Dedifferentiated amniotic fluid mesenchymal stem cell (primary cell): ENCODE results near the gene SLC15A3.

Experiments used
- DNase-seq: peaks from one replicate; pipeline ENCODE4 v3.0.0-alpha.2; 2016; ENCODE audit errors: extremely low spot score

The SLC15A3 gene

GRCh38 chr11:60928563-60929001 lies 23.4 kb downstream of the SLC15A3 start:
- no peak for DNase-seq

DNA sequence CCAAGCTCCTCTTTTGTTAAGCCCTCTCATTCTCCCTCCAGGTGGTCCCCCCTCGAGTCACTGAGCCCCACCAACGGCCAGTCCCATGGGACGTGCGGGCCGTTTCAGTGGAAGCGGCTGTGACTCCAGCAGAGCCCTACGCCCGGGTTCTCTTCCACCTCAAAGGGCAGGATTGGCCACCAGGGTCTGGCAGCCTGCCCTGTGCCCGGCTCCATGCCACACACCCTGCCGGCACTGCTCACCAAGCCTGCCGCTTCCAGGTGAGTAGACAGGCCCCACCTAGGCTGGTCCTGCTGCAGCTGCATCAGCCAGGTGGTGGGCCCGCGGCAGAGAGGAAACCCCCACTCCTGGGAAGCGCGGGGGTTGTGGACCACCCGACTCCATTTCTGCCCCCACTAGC lies 24.4 kb downstream of the SLC15A3 start:
- no peak for DNase-seq

DNA sequence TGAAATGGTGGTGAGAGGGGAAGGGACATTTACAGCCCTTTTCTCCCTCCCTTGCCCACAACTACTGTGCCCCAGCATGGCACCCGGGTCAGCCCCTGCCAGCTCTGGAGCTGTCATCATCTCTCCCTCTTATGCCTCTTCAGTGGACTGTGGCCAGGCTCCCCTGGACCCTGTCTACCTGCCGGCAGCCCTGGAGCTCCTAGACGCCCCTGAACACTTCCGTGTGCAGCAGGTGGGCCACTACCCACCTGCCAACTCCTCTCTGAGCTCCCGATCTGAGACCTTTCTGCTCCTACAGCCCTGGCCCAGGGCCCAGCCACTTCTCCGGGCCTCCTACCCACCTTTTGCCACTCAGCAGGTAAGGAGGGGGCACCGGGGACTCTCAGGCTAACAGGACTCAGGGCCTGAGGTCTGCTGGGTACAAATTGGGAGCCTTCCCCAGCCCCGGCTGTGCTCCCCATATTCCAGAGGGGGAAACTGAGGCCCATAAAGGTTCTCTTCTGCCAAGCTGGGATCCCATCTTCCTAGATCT lies 24.8 kb downstream of the SLC15A3 start:
- no peak for DNase-seq

GRCh38 chr11:60926500-60926899 lies 25.5 kb downstream of the SLC15A3 start:
- DNase-seq: no peak

DNA sequence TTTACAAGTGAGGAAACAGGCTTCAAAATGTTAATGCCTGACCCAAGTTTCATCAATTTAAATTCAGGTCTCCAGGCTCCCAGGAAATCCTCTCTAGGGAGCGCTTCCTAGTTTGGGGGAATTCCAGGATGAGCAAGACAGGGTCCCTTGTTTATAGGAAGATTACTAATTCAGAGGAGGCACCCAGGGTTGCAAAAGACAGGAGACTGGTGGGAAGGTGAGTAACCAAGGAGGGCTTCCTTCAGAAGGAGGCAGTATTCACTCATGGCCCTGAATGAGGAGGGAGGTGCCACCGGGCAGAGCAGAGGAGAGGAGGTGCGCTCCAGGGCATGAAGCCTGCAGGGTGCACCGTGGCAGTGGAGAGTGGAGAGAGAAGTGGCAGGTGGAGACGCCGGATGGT lies 26.1 kb downstream of the SLC15A3 start:
- no peak for DNase-seq

DNA sequence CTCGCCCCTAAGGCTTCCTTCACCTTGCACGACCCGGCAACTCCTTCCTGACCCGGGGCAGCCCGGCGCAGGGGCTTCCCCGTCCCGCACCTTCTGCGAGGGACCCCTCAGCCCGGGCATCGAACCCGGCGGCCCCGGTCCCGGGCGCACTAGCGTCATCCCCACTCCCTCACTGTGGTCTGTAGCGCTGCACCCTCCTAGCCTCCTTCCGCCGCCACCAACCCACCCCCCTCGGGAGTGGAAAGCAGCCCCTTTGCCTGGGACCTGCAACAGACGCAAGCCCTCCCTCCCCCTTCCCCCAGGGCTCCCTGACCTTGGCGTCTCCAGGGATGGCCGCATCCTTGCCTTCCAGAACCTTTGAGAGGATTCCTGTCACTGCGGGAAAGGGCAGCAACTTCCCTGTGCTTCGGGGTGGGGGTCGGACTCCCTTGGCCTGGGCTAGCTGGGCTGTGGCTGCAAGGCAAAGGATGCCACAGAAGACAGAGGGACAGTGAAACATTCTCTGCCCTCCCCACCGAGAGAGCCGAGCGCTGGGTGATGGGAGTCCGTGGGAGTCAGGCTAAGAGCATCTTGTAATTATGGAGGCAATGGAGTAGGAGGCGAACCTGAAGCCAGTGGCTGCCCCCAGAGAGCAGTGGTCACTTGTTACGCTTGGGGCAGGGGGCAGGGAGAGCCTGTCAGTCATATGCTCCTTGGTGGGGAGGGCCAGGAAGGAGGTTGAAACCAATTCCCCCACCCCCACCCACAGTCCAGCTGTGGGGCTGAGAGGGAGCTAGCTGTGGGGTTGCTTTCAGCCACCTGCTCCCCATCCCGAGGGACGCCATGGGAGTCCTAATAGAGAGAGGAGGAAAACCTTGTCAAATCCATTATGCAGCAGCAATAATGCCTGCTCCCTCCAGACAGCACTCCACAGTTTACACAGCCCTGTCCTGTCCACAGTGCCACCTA lies 26.8 kb downstream of the SLC15A3 start:
- no peak for DNase-seq

DNA sequence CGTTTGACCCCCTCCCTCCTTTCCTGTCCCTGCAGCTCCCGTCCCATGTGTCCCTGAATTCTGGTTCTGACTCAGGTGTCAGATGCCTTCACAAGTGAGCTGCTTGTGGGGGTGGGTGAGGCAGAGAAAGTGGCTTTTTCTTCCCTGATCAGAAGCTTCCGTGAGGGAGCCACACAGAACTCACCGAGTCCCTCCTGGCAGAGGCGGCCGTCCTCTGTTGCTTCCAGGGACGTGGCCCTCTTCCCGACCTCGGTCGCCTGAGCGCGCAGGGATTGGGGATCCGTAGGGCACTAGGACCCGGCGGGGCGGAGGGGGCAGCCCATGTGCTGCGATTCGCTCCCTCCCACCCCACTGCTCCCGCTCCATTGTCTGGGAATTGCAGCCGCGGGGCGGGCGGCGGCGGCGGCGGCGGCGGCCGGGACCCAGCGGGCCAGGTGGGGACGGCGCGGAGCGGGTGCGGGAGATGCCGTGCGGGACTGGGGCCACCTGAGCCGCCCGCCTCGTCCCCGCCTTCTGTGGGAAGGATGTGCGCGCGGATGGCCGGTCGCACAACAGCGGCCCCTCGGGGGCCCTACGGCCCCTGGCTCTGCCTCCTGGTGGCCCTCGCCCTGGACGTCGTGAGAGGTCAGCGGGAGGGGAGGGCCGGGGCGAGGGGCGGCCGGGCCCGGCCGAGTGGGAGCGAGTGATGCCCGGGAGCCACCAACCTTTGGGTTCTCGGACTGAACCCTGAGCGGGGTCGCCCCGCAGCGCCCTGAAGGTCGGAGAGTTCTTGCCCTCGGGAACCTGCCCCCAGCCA lies 27.7 kb downstream of the SLC15A3 start, which contains the start of gene TMEM132A:
Gene TMEM132A (plus strand): TSS at position 351 of the 796 bp plus-strand sequence. CDS start 174 bp downstream, at position 525.
- DNase-seq: peak; percentile 38

DNA sequence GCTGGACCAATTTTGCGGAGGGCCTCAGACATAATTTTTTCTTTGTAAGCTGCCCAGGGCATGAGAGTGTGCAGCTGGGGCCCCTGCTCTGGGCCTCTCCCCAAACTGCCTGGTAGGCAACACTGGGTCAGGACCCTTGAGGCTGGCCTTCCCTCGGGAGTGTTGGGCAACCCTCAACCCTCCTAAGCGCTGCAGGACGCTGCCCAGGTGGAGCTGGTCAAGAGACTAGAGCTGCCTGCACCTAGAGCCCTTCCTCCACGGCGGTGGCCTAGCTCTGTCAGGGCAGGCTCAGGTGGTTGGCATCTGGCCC lies 28.2 kb downstream of the SLC15A3 start:
- DNase-seq: no peak

DNA sequence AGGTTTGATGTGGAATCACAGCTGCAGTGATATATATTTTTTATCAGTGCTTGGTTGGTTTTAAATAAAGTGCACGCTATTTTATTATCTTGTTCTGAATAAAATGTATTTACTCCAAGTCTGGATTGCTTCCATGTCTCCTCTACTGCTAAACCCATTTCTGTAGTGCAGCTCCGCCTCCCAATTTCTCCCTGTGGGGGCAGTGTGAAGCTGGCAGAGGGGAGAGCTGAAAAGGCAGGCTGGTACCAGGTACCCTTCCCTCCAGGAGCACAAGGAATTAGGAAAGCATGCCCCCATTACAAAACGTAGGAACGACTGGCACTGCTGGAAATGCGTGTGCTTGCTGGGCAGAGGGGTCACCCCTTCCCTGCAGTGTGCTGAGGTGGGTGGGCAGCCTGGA lies 28.6 kb downstream of the SLC15A3 start:
- DNase-seq: no peak

DNA sequence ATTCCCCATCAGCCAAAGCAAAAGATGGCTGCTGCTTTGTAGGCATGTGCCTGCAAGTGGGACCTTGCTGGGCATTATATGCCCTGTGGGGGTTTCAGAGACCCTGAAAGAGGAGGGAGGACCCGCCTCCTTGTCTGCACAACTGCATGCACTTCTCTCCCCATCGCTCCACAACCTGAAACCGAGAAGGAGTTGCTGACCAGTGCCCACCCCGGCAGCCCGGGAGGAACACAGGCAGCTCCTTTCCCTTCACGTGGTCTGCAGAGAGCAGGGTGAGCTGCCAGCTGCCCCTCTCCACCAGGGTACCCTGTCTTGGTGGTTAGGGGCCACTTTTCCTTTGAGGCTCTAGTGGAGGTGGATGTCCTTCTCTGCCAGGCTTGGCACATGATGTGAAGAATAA lies 29.1 kb downstream of the SLC15A3 start:
- DNase-seq: no peak

DNA sequence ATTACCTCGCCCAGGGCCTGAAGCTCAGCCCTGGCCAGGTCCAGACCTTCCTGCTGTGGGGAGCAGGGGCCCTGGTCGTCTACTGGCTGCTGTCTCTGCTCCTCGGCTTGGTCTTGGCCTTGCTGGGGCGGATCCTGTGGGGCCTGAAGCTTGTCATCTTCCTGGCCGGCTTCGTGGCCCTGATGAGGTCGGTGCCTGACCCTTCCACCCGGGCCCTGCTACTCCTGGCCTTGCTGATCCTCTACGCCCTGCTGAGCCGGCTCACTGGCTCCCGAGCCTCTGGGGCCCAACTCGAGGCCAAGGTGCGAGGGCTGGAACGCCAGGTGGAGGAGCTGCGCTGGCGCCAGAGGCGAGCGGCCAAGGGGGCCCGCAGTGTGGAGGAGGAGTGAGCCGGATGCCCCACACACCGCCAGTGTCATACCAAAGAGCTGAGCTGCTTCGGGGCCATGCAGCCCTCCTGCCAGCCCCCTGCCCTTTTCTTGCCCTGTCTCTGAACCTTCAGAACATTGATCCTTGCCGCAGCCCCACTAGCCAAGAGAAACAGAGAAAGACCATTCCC lies 30.1 kb downstream of the SLC15A3 start:
- no peak for DNase-seq

DNA sequence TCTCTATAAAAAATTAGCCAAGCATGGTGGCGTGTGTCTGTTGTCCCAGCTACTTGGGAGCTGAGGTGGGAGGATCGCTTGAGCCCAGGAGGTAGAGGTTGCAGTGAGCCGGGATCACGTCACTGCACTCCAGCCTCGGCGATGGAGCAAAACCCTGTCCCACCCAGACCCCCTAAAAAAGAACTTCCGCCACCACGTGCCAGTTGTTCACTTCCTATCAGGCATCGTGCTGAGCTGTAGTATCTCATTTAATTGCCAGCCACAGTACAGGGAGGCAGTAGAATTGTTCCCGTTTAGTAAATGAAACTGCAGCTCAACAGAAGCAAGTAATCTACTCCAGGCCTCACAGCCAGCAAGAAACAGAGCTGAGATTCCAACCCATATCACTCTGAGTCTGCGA lies 30.7 kb downstream of the SLC15A3 start:
- no peak for DNase-seq

DNA sequence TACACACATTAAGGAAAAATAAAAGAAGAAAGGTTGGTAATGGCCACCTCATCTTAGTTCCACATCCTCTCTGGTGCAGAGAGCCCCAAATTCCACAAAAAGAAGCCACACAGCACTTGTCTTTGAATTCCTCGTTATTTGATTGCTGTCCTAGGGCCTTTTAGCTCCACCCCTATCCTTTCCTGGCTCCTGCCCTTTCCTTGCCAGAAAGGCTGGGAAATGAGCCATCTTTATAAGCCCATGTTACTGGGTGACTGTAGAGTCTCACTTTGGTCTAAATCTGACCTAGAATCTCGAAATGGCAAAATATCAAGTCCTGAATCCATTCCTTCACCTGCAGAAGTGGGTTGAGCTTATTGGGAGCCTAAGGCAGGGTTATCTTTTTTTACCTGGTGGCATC lies 32.0 kb downstream of the SLC15A3 start:
- DNase-seq: no peak

- no peak for DNase-seq
Measured at GRCh38 chr11:60919320-60919719, 32.7 kb downstream of the SLC15A3 start.

DNA sequence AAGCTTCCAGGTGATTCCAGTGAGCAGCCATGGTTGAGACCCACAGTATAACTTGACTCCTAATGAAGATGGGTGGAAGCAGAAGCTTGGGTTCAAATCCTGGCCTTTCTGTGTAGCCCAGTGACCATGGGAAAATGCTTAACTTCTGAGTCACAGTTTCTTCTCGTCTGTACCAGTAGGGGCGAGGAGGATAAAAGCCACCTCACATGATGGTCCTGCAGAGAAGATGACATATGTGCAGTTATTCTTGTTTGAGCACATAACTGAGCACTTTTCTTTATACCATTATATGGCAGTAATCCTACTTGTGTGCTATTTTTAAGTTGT lies 33.1 kb downstream of the SLC15A3 start:
- no peak for DNase-seq

DNA sequence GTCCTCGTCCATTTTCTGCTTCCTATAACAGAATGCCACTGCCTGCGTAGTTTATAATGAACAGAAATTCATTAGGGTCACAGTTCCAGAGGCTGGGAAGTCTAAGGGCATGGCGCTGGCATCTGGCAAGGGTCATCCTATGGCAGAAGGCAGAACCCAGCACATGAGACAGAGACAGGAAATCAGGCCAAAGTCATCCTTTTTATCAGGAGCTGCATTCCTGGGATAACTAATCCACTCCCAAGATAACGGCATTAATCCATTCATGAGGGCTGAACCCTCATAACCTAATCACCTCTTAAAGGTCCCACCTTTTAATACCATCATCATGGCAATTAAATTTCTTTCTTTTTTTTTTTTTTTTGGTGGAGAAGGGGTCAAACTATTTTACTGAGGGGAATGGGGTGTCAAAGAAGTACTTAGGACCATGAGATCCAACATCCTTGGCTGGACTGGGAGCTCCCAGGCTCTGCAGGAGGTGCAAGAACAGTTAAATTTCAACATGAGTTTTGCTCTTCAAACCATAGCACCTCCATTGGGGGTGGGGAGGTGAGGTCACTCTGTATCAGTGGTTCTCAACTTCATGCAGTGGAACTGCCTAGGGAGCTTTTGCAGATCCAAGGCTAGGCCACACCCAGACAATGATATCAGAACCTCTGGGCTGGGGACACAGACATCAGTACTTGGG lies 33.6 kb downstream of the SLC15A3 start:
- DNase-seq: no peak

DNA sequence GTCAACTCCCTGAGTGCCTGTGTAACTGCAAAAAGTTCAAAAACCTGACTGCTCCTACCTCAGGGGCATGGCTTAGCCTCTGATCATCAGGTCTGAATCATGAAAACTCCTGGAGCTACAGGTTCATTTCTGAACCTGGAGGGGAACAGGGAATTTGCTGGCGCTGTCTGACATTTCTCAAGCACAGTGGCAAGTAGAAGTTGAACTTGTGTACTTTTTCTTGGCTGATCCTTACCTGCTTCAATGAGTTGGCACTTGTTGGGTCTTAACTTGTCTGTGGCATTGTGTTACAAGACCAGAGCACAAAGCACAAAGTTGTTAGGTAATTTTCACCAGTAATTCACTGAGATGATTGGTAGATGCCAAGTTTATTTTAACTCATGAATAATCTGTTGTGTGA lies 34.7 kb downstream of the SLC15A3 start:
- no peak for DNase-seq

GRCh38 chr11:60916669-60917206 lies 35.2 kb downstream of the SLC15A3 start:
- DNase-seq: no peak

DNA sequence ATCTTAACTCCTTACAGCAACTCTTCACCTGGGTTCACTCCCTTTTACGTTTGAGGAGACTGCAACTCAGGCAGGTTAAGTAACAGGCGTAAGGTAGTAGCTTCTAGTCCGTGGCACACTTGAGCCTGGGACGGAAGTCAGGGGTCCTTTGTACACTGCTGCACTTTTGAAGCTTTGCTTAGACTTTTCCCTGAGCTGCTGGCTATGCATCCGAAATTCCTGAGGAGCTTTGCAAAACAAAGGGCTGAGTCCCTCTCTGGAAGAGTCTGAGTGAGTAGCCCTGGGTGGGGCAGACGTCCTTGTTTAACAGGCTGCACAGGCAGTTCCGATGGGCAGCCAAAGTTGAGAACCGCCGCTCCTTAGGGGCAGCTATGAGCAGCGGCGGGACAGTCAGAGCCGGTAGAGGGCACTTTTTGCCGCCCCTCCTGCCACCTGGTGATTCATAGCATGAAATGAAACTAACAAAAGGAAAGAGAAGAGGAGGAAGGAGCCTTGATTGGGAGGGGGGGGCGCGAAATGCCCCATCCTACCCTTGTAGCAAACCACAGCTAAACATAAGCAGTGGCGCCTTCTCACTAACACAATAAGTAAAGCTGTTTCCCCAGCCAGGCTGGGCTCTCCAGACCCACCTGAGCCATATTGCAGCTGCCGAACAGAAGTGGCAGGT lies 36.6 kb downstream of the SLC15A3 start:
- peak; percentile 45 for DNase-seq

GRCh38 chr11:60914633-60915247 lies 37.2 kb downstream of the SLC15A3 start:
- peak; percentile 18 for DNase-seq
